DOHH2 (cell line): ENCODE data around the gene KCNG4.

Experiments used
- CTCF ChIP-seq: fragments of 200-600 bp; sonication (generic); IDR thresholded peaks from one replicate; pipeline ENCODE4 v1.5.1; 2014; ENCODE audit warnings: antibody characterized with exemption, mild to moderate bottlenecking, low read depth, low read length; ENCODE audit not compliant: poor library complexity, severe bottlenecking
- EZH2phosphoT487 ChIP-seq: fragments of 200-600 bp; sonication (generic); IDR thresholded peaks from 2 replicates; pipeline ENCODE4 v1.6.1; 2017; ENCODE audit warnings: borderline replicate concordance, mild to moderate bottlenecking, antibody characterized with exemption, low read length, moderate library complexity, mixed read lengths

- TF ChIP-seq EZH2phosphoT487 (no peak), CTCF (no peak)
These were observed 56.3 kb downstream of the KCNG4 start for GRCh38 chr16:84183572-84183875.
